Measurements from ENCODE around the gene RAD51AP2. TPM values are rescaled to one million over a fixed set of nuclear protein-coding genes. Genes with fewer than 3 reads are reported as not detected.

Gene RAD51AP2
- total RNA-seq: not detected

- no peak for TF ChIP-seq CTCF (IDR thresholded peaks at IDR 0.05; ENCODE audit: low read depth)
These were observed at the start of gene RAD51AP2 for GRCh38 chr2:17518212-17519154. RAD51AP2 (minus strand) TSS chr2:17518440; CDS start chr2:17518415, 25 bp downstream.

- TF ChIP-seq CTCF (IDR thresholded peaks at IDR 0.05; ENCODE audit: low read depth): no peak
These were observed 40.6 kb upstream of the RAD51AP2 start for GRCh38 chr2:17558878-17559277.

GRCh38 chr2:17558053-17558452 is 39.8 kb upstream of the RAD51AP2 start:
- TF ChIP-seq CTCF (IDR thresholded peaks at IDR 0.05; ENCODE audit: low read depth): no peak

- TF ChIP-seq CTCF (IDR thresholded peaks at IDR 0.05; ENCODE audit: low read depth): no peak
These were observed 39.4 kb upstream of the RAD51AP2 start for GRCh38 chr2:17557596-17557995.

- no peak for TF ChIP-seq CTCF (IDR thresholded peaks at IDR 0.05; ENCODE audit: low read depth)
These were observed 36.9 kb upstream of the RAD51AP2 start for GRCh38 chr2:17555150-17555549.

- no peak for TF ChIP-seq CTCF (IDR thresholded peaks at IDR 0.05; ENCODE audit: low read depth)
These were observed 32.7 kb upstream of the RAD51AP2 start for GRCh38 chr2:17550907-17551306.

- no peak for TF ChIP-seq CTCF (IDR thresholded peaks at IDR 0.05; ENCODE audit: low read depth)
These were observed 29.5 kb upstream of the RAD51AP2 start for GRCh38 chr2:17547737-17548136.

Data from subcutaneous adipose tissue (tissue), 4 donors.